Left colon (tissue), 2 donors: Measurements from ENCODE around the gene GEMIN5. TPM values are rescaled to one million over a fixed set of nuclear protein-coding genes. Genes with fewer than 3 reads are reported as not detected.

Source experiments
- ATAC-seq: fragments of 200-7000 bp; cut with Tn5 transposase; one replicate; pipeline ENCODE4 v1.9.1; 2020; ENCODE audit warnings: mild to moderate bottlenecking, moderate library complexity
- DNase-seq, 2 donors: peaks; one replicate each; pipeline ENCODE4 v3.0.0-alpha.2; 2020
- intact Hi-C, 2 donors: fragments of 100-400 bp; cut with DNase I in 1 of 2; cut with micrococcal nuclease in 1 of 2; formaldehyde crosslinking; loops; one replicate each; pipeline versions ENCODE4 v1.11.2 to v1.14.0; 2022; cut with DNase I, micrococcal nuclease
- total RNA-seq, 2 donors: library from RNA; stranded (reverse); fragmentation: NEBNext Ultra II Directional; extraction: Animal tissue kit (Norgen Biotek cat#: 25700); gene quantifications; one replicate each; pipeline ENCODE4 v1.2.1, GENCODE V29; 2021
- donor health status: DM: no; HTN: no; CAD: no.
- donor health status: DM: yes; HTN: yes; CAD: no.

The GEMIN5 gene
- total RNA-seq, 2 donors from 2014 or later, result 6.7 to 7.7 TPM

DNA sequence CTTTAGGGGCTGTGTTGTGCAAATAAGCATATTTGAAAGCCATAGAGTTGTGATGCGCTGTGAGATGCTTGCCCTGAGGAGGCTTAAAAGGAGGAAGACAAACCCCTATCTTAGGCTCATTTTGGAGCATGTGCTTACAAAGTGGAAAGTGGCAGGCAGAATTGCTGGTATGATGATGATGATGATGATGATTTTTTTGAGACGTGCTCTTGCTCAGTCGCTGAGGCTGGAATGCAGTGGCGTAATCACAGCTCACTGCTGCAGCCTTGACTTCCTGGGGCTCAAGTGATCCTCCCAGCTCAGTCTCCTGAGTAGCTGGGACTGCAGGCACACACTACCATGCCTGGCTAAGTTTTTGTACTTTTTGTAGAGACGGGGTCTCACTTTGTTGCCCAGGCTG is 77.9 kb downstream of the GEMIN5 start:
- peak in 1 of 2 donors; percentile 50 for DNase-seq
- intact Hi-C loops, result no loop called here
- ATAC-seq, result no peak

DNA sequence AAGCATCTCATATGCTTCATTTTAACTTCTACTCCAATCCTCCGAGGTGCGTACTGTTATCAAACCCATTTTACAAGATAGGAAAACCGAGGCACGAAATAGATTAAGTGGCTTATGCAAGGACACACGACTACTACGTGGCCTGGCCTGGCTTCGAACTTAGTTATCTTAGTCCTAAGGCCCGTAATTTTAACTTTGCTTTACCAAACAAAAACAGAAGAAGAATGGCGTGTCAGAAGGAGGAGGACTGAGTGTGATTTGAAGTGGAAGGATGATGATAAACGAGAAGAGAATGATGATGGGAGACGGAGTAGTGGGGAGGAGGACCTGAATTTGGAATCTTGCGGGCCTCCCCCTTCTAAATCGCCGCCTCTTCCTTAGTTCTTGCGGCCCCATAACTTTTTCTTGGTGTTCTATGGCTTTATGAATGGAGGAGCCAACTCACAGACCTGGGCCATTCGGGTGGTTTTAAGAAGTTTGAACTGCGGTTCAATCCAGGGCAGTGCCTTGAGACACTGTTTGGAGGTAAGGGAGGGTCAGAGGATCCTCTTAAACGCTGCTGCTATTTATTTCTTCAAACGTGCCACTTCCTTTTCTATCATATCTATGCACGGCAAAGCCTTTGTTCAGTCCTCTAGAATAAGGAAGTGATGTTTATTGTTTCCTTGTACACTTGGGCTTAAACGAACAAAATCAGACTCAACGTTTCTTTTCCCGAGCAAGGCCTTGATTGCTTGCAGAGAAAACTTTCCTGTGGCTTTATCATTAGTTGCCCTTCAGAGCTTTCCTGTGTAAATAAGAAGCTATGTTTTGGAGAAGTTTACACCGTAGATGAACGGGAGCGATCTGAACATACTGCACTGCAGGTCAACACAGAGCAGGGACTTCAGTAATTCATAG is 78.8 kb downstream of the GEMIN5 start:
- ATAC-seq (peak; percentile 32), DNase-seq (no peak)
- intact Hi-C loops, result no loop called here

DNA sequence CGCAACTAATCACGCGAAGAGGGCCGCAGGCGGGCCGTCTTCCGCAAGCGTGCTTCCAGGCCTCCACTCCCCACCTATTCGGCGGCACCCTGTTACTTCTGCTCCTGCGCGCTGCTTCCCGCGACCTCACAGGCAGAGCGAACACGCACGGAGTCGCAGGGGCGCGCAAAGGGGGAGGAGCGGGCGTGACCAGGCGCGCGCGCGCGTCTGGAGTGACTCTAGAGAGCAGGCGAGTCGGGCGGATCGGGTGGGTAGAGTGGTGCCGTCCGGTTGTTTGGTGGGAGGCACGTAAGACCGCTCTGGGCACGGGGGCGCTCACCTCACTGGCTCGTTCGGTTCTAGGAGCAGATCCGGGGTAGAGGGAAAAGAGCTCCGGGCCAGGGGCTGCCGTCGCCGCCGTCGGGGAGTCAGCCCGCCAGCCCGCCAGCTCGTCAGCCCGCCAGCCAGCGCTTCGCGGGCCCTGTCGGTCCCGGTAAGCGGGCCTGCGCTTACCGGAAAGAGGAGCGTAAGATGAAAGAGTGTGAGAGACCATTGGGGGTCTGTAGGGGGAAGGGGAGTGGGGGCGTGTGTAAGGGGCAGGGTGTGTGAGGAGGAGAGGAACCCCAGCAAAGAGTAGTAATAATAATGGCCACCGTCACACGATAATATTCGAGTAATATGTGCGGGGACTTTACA is 79.6 kb downstream of the GEMIN5 start, which contains the start of gene CNOT8:
CNOT8 (plus strand) TSS at position 331 of the 675 bp plus-strand sequence. CDS start 4,652 bp downstream, outside the sequence.
- intact Hi-C loops, result no loop called here
- DNase-seq (peak; percentile 99), ATAC-seq (peak; percentile 86)

DNA sequence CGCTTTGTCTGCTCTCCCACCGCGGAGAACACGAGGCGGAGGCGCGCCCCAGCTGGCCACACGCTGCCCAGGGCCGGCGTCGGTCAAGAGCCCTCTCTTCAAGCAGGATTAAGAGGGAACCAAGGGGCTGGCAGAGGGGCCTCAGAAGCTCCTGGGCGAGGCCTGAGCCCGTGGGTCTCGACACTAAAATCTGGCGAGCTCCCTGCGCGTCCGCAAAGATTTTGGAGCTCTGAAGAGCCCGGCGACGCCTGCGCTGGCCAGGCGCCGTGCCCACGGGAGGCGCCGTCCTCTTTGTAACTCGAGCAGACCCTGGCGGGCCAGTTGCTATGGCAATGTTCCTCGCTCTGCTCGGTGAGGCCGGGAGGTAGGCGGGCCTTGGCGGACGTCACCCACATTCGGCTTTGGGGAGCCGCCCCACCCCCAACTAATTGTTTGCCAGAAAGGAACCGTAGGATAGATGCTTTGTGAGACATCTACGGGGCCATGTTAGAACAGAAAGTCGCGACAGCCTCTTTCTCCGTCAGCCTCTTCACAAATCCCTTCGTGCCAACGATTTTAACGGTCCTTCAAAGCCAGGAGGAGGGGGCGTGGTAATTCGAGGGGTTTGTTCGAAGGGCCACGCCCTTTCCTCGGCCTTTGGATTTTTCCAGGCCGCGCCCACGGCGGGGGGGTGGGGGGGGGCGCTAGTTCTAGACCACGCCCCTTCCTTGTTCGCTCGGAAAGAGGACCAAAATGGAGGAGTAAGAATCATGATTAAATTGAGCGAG is 80.3 kb downstream of the GEMIN5 start:
- ATAC-seq (peak; percentile 74), DNase-seq (peak; percentile 93 to 95)
- intact Hi-C loops, result no loop called here

DNA sequence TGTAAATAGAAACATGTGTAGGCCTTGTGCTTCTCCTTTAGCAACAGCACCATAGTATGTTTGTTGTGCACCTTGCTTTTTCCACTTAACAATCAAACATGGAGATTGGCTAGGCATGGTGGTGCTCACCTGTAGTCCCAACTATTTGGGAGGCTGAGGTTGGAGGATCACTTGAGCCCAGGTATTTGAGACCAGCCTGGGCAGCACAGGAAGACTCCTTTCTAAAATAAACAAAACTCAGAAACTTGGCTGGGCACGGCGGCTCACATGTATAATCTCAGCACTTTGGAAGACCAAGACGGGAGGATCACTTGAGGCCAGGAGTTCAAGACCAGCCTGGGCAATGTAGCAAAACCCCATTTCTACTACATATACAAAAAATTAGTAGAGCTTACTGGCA is 86.7 kb downstream of the GEMIN5 start:
- no peak for ATAC-seq
- intact Hi-C loops, result no loop called here
- DNase-seq, result no peak

DNA sequence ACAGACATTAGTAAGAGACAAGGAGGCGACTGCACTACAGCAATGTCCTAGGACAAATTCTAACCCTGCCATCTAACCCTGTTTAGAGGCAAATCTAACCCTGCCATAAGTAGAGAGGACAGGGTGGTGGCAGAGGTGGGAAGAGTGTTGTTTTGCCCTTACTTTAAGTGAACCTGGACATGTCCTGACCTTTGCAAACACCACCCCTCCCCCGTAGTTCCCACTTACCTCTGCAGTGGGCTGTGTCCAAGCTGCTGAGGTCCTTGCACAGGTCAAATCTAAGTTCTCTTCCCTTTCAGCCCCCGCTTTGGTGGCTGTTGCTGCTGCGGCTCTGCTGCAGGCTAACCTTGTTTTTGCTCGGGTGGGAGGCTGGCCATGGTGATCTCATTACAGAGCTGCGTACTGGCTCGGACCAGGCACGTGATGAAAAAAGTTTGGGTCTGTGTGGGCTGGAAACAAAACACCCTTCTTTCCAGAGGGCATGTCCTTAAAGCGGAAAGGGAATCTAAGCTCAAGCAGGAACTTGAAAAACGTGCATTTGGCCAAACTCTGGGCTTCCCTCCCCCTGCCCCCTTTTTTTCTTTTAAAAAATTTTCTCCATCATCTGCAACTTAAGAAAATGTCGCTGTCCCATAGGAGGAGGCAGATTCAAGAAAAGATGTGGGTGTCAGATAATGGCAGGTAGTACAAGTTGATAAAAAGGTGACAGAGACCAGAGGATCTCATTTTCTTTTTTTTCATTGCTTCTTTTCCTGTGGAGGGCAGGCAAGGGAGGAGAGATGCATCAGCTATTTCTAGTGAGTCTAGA is 87.6 kb downstream of the GEMIN5 start, which contains the start of gene FAXDC2:
FAXDC2 (minus strand) TSS at position 349 of the 808 bp plus-strand sequence. CDS start 12,425 bp downstream, outside the sequence.
- DNase-seq (peak in 1 of 2 donors; percentile 61), ATAC-seq (peak; percentile 37)
- intact Hi-C loops, result no loop called here

DNA sequence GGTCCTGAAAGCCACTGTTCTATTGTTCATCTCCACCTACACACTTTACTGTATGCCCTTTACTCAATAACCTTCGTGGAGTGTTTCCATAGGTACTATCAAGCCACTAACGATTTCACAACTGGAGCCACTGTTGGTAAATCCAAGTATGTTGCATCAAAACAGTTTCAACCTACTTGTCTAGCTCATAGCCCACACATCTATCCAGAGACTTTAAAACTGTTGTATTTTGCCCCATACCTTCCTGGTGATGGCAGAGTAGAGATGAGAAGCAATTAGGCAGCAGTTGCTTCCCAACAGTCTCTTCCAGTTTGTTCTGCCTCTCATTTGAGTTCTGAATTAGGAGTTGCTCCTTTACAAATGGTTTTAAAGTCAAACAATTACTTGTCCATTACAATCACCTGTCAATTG is 88.2 kb downstream of the GEMIN5 start:
- DNase-seq (no peak), ATAC-seq (no peak)
- intact Hi-C loops, result no loop called here

DNA sequence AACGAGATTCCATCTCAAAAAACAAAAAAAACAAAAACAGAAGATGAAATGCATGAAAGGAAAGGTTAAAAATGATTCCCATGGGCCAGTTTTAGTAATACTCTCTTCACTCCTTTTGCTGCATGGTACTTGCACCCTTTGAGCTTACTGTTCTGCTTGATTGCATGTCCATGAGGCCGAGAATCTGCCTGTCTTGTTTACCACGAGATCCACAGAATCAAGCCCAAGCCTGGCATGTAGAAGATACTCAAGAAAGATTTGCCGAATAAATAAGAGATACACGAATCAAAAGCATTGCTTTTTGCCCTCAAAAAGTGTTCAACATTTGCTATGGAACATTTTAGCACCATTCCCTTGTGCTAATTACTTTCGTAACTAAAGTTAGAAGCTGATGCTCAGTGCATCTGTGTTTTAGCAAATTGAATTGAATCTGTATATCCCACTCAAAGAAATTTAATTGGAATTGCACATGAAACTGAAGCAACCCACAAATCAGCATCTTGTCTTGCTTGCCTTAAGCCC is 88.7 kb downstream of the GEMIN5 start:
- ATAC-seq (no peak), DNase-seq (no peak)
- intact Hi-C loops, result no loop called here

DNA sequence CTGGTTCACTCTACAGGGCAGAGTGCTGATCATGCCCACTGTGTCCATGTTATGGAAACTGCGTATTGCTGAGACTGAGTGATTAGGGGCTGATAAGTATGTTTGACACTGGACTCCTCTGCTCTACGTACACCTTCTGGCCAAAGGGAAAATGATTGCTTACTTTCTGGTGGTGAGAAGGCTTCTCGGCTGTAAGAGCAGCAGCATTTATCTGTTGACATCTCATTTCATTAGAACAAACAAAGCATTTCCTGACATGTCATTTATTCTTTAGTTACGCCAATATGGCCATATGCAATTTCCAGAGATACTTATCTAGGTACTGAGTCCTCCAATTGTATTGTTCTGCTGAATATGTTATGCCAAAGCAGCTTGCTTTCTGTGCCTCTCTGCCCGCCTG is 93.2 kb downstream of the GEMIN5 start:
- intact Hi-C loops, result no loop called here
- no peak for ATAC-seq

DNA sequence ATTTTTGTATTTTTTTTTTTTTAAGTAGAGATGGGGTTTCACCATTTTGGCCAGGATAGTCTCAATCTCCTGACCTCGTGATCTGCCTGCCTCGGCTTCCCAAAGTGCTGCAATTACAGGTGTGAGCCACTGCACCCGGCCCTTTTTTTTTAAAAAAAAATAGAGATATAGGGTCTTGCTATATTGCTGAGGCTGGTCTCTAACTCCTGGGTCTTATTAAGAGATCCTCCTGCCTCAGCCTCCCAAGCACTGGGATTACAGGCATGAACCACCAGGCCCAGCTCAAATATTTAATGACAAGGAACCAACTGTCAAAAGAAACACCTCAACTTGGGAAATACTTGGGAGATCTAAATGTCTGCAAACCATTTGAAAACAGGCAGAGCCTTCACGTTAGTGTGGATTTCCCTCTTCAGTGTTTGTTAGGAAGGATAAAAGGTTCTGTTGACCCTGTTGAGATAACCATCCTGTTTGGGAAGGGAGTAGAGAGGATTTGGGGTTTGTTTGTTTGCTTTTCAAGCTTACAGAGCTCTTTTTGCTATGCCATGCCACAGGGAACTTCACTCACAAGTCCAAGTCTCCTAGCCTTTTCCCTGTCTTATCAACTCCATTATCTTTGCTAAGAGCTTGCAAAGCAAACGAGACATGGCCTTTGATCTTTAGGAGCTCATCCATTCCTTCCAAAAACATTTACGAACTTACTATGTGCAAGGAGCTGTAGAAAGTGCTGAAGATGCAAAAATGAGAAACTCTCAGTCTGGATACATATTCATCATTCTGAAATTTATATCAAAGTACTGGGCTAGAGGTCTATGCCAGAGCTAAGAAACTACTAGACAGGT is 95.1 kb downstream of the GEMIN5 start:
- no peak for ATAC-seq
- no peak for DNase-seq
- intact Hi-C loops, result no loop called here

More for the DNA sequence above, 93.2 kb downstream of the GEMIN5 start:
- no peak for DNase-seq

DNA sequence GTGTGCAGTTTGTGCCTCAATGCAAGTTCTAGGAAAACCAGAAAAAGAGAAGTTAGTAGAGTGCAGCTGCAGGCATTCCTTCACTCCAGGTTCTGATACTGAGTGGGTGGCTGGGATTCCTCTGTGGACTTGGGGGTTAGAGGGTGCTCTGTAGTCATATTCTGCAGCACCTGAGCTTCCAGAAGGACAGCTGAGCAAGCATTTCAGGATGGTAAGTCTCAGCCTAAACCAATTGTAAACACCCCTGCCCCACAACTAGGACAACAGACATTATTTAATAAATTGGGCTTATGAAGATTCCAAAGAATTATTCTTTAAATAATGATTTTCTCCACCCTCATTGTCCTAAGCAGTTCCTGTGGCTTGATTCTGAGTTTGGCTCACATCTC is 96.7 kb downstream of the GEMIN5 start:
- intact Hi-C loops, result no loop called here
- DNase-seq (no peak), ATAC-seq (no peak)

DNA sequence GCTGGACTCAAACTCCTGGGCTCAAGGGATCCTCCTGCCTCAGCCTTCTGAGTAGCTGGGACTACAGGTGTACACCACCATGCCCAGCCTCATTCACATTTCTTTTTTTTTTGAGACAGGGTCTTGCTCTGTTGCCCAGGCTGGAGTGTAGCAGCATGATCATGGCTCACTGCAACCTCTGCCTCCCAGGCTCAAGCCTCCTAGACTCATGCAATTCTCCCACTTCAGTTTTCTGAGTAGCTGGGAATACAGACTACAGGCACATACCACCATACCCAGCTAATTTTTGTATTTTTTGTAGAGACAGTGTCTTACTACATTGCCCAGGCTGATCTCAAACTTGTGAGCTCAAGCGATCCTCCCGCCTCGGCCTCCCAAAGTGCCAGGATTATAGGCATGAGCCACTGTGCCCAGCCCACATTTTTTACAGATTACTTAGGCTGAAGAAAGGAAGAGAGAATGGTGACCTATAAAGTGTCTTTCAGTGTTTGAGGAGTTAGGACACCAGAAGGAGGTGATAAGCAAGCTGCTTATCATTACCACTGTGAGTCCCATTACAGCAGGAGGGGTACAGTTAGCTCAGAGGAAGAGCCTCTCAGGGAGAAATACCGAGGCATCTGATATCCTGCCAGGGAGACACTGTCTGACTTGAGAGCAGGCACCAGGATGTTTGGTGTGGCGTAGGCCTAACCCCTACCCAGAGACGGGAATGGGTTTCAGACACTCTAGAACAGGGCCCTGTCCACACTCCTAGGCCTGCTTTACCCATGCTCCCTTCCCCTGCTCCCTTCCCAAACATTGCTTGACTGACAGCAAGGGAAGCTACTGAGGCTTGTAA is 97.4 kb downstream of the GEMIN5 start:
- intact Hi-C loops, result no loop called here
- ATAC-seq, result no peak
- DNase-seq, result no peak

Other genes starting within 250 kb of the GEMIN5 start
- 100 to 1,000 TPM; 118 to 161 TPM for gene LARP1, start 182.8 kb downstream of the GEMIN5 start, total RNA-seq
- gene FAXDC2, start 87.6 kb downstream of the GEMIN5 start, total RNA-seq, result 10 to 100 TPM; 12.0 to 36.6 TPM
- gene CNOT8, start 79.6 kb downstream of the GEMIN5 start, total RNA-seq, result 10 to 100 TPM; 50.6 to 58.7 TPM
- 10 to 100 TPM; 38.6 to 48.7 TPM for gene MRPL22, start 2.9 kb upstream of the GEMIN5 start, total RNA-seq
- gene KIF4B, start 75.5 kb upstream of the GEMIN5 start, total RNA-seq, result not detected